Natural killer cell (primary cell): ENCODE results near the gene MTA3. TPM values are rescaled to one million over a fixed set of nuclear protein-coding genes. Genes with fewer than 3 reads are reported as not detected.

ENCODE experiments used
- ATAC-seq, 3 donors: fragments of 150-1000 bp in 2 of 3; fragments of 200-7000 bp in 1 of 3; cut with Tn5 transposase; 1 replicate in 1 of 3; 2 replicates in 2 of 3; pipeline ENCODE4 v1.10.0; 2021; ENCODE audit warnings: mild to moderate bottlenecking in 2 of 3, moderate library complexity in 2 of 3
- DNase-seq, 2 donors: peaks; one replicate each; pipeline versions ENCODE4 v3.0.0 to v3.0.0-alpha.2; 2013 to 2021; ENCODE audit warnings: mixed read lengths in 1 of 2
- H3K27ac ChIP-seq: one replicate; pipeline ENCODE4 v1.5.1; 2013; ENCODE audit warnings: mild to moderate bottlenecking, low read length
- H3K27me3 ChIP-seq: one replicate; pipeline ENCODE4 v1.6.1; 2013; ENCODE audit warnings: low read length; ENCODE audit not compliant: control insufficient read depth, insufficient read depth
- H3K36me3 ChIP-seq: one replicate; pipeline ENCODE4 v1.6.1; 2013; ENCODE audit warnings: low read length; ENCODE audit not compliant: control insufficient read depth, insufficient read depth
- H3K4me1 ChIP-seq: one replicate; pipeline ENCODE4 v1.6.1; 2013; ENCODE audit warnings: low read length; ENCODE audit not compliant: control insufficient read depth, insufficient read depth
- H3K4me3 ChIP-seq: one replicate; pipeline ENCODE4 v1.5.1; 2013; ENCODE audit warnings: low read length
- H3K9me3 ChIP-seq: one replicate; pipeline ENCODE4 v1.6.1; 2013; ENCODE audit warnings: low read length; ENCODE audit not compliant: control insufficient read depth, insufficient read depth
- H3K27ac Mint-ChIP-seq, 2 donors: one replicate each; pipeline ENCODE4 v1.8.0; 2022; ENCODE audit warnings: mild to moderate bottlenecking in 2 of 2, mixed read lengths in 2 of 2, moderate library complexity in 1 of 2
- H3K27me3 Mint-ChIP-seq, 2 donors: one replicate each; pipeline ENCODE4 v1.8.0; 2022; ENCODE audit warnings: low read depth in 2 of 2, mixed read lengths in 2 of 2
- H3K36me3 Mint-ChIP-seq: one replicate; pipeline ENCODE4 v1.8.0; 2022; ENCODE audit warnings: mixed read lengths
- H3K4me1 Mint-ChIP-seq, 2 donors: one replicate each; pipeline ENCODE4 v1.8.0; 2022; ENCODE audit warnings: mixed read lengths in 2 of 2
- H3K4me3 Mint-ChIP-seq: one replicate; pipeline ENCODE4 v1.8.0; 2022; ENCODE audit warnings: mild to moderate bottlenecking, moderate library complexity, mixed read lengths
- H3K9me3 Mint-ChIP-seq, 2 donors: one replicate each; pipeline ENCODE4 v1.8.0; 2022; ENCODE audit warnings: mixed read lengths in 2 of 2
- CTCF ChIP-seq: fragments of 200-600 bp; IDR thresholded peaks from one replicate; pipeline ENCODE4 v1.8.0; 2022; ENCODE audit warnings: antibody characterized with exemption
- WGBS: methylation state at CpG from one replicate; pipeline ENCODE4 v1.1.7; 2013; ENCODE audit warnings: missing lambda C conversion rate; ENCODE audit not compliant: insufficient coverage; 5-methylcytosine and 5-hydroxymethylcytosine counted together
- intact Hi-C: fragments of 100-400 bp; cut with micrococcal nuclease; formaldehyde crosslinking; loops from one replicate; pipeline ENCODE4 v1.14.2; 2022
- total RNA-seq, 4 donors: library from RNA; stranded (reverse); fragments of 120-200 nt in 1 of 4; gene quantifications; one replicate each; pipeline versions ENCODE4 v1.2.3 to v1.2.4, GENCODE V29; 2013 to 2022

Gene MTA3
- total RNA-seq, 3 donors from 2014 or later (not counting 1 experiment from before 2014, with no cell fraction given), result 19.4 to 25.0 (median 21.5) TPM

- no peaks in the 10 kb centered on the region for H3K9me3 ChIP-seq
- H3K4me3 Mint-ChIP-seq, result no peak overlapping the region
- H3K27ac Mint-ChIP-seq, result no peak overlapping the region
- peaks cover 36% of the 10 kb centered on the region for H3K4me1 ChIP-seq
- no peaks in the 10 kb centered on the region for H3K36me3 ChIP-seq
- no peaks in the 10 kb centered on the region for H3K9me3 Mint-ChIP-seq
- intact Hi-C loops, result no loop called here
- no peaks in the 10 kb centered on the region for H3K27me3 Mint-ChIP-seq
- TF ChIP-seq CTCF, result no peak
- H3K27ac ChIP-seq, result no peak overlapping the region
- H3K4me3 ChIP-seq, result no peak overlapping the region
- ATAC-seq (no peak), DNase-seq (no peak)
- 80% methylated on average over 14 of the region's 14 CpGs for WGBS
- H3K36me3 Mint-ChIP-seq, result no peaks in the 10 kb centered on the region
- H3K4me1 Mint-ChIP-seq, result peaks cover 22 to 29% of the 10 kb centered on the region in 2 donors
- H3K27me3 ChIP-seq, result no peaks in the 10 kb centered on the region
Observed at GRCh38 chr2:42755191-42755880, 186.9 kb downstream of the MTA3 start.

- H3K27ac ChIP-seq, result no peak overlapping the region
- Mint-ChIP-seq H3K36me3 (no peaks in the 10 kb centered on the region), H3K9me3 (no peaks in the 10 kb centered on the region), H3K4me1 (peaks cover 22 to 29% of the 10 kb centered on the region in 2 donors), H3K27ac (no peak overlapping the region), H3K27me3 (no peaks in the 10 kb centered on the region), H3K4me3 (no peak overlapping the region)
- ATAC-seq, result no peak
- no peaks in the 10 kb centered on the region for H3K36me3 ChIP-seq
- DNase-seq, result no peak
- H3K4me3 ChIP-seq, result no peak overlapping the region
- no peak for TF ChIP-seq CTCF
- H3K4me1 ChIP-seq, result peaks cover 35% of the 10 kb centered on the region
- intact Hi-C loops, result no loop called here
- no peaks in the 10 kb centered on the region for H3K9me3 ChIP-seq
- WGBS, result 83% methylated on average over 10 of the region's 10 CpGs
- H3K27me3 ChIP-seq, result no peaks in the 10 kb centered on the region
Observed at GRCh38 chr2:42756150-42756775, 187.8 kb downstream of the MTA3 start.

GRCh38 chr2:42756966-42757513 is 188.6 kb downstream of the MTA3 start:
- Mint-ChIP-seq H3K4me3 (no peak overlapping the region), H3K27me3 (no peaks in the 10 kb centered on the region), H3K4me1 (peaks cover 22 to 27% of the 10 kb centered on the region in 2 donors), H3K9me3 (no peaks in the 10 kb centered on the region), H3K36me3 (no peaks in the 10 kb centered on the region), H3K27ac (no peak overlapping the region)
- 59% methylated on average over 6 of the region's 6 CpGs for WGBS
- DNase-seq (no peak), ATAC-seq (no peak)
- H3K36me3 ChIP-seq, result no peaks in the 10 kb centered on the region
- H3K27me3 ChIP-seq, result no peaks in the 10 kb centered on the region
- no peak for TF ChIP-seq CTCF
- intact Hi-C loops, result no loop called here
- no peak overlapping the region for H3K27ac ChIP-seq
- no peak overlapping the region for H3K4me3 ChIP-seq
- H3K4me1 ChIP-seq, result peaks cover 32% of the 10 kb centered on the region
- no peaks in the 10 kb centered on the region for H3K9me3 ChIP-seq
